SU-DHL-6 (cell line): ENCODE results near the gene CMTM3.

Experiments
- CTCF ChIP-seq: fragments of 200-600 bp; sonication (generic); IDR thresholded peaks from one replicate; pipeline ENCODE4 v1.5.1; 2017; ENCODE audit warnings: antibody characterized with exemption, mild to moderate bottlenecking, low read length, moderate library complexity; ENCODE audit not compliant: insufficient read depth, poor library complexity, severe bottlenecking
- EZH2phosphoT487 ChIP-seq: fragments of 200-600 bp; sonication (generic), shearing (Covaris generic); conservative IDR thresholded peaks from 2 replicates; pipeline ENCODE4 v1.6.1; 2018; ENCODE audit warnings: mild to moderate bottlenecking, antibody characterized with exemption, low read length, moderate library complexity, mixed read lengths

- no peak for TF ChIP-seq CTCF
- TF ChIP-seq EZH2phosphoT487, result no peak
These were observed 36.1 kb upstream of the CMTM3 start for GRCh38 chr16:66568355-66568754.
